GM21737 (cell line): Measurements from ENCODE around the gene SLC37A4.

Experiments used
- ATAC-seq: cut with Tn5 transposase; IDR thresholded peaks from one replicate; pipeline ENCODE4 v1.9.1; 2021; ENCODE audit warnings: mild to moderate bottlenecking, moderate library complexity; ENCODE audit not compliant: unreplicated experiment

SLC37A4 gene

GRCh38 chr11:118979434-118979833 lies 51.2 kb downstream of the SLC37A4 start:
- ATAC-seq = no peak

GRCh38 chr11:118975771-118976709 lies 54.6 kb downstream of the SLC37A4 start:
- no peak for ATAC-seq
